Body of pancreas (tissue), 4 donors: ENCODE measurements around the gene MEDAG.

Source experiments
- CTCF ChIP-seq, 7 experiments: fragments of 450-650 bp in 4 of 7; fragments of 200-600 bp in 3 of 7; sonication (generic) in 3 of 7; IDR thresholded peaks; one replicate each; pipeline ENCODE4 v1.5.1; 2016 to 2019; ENCODE audit warnings: antibody characterized with exemption in 7 of 7
- POLR2A ChIP-seq, 3 donors: fragments of 450-650 bp; IDR thresholded peaks; one replicate each; pipeline ENCODE4 v1.6.1; 2016; ENCODE audit warnings: antibody characterized with exemption in 3 of 3, mild to moderate bottlenecking in 2 of 3

- TF ChIP-seq CTCF (IDR thresholded peaks at IDR 0.05) (no peak), POLR2A (IDR thresholded peaks at IDR 0.05) (no peak)
These were observed 22.9 kb downstream of the MEDAG start for GRCh38 chr13:30928978-30929377.
